CD4-positive, alpha-beta T cell (primary cell): ENCODE measurements around the gene PLA2G2D. TPM values are rescaled to one million over a fixed set of nuclear protein-coding genes. Genes with fewer than 3 reads are reported as not detected.

Experiments
- ATAC-seq: fragments of 200-7000 bp; cut with Tn5 transposase; one replicate; pipeline ENCODE4 v1.10.0; 2022; ENCODE audit warnings: mild to moderate bottlenecking; ENCODE audit not compliant: poor library complexity
- CTCF ChIA-PET: fragments of 350-600 bp; sonication (Branson Sonifier 250); formaldehyde crosslinking; loops from one replicate; lab custom pipeline; 2021; ENCODE audit warnings: antibody characterized with exemption, inconsistent platforms; lab: Charles Lee
- POLR2A ChIA-PET: fragments of 350-600 bp; sonication (Branson Sonifier 250); formaldehyde crosslinking; loops from one replicate; lab custom pipeline; 2021; ENCODE audit warnings: antibody characterized with exemption, inconsistent platforms; lab: Charles Lee
- DNase-seq, 14 experiments: peaks; one replicate each; pipeline ENCODE4 v3.0.0-alpha.2; 2013 to 2020; ENCODE audit warnings: mixed read lengths in 2 of 14
- H3K27ac ChIP-seq, 2 donors: one replicate each; pipeline versions ENCODE4 v1.5.1 to v1.7.0; 2013; ENCODE audit warnings: low read length in 2 of 2, low read depth in 1 of 2, mild to moderate bottlenecking in 1 of 2
- H3K27me3 ChIP-seq, 2 experiments: 1 replicate in 1 of 2; 2 replicates in 1 of 2; pipeline versions ENCODE4 v1.6.1 to v1.7.0; 2013; ENCODE audit warnings: low read length in 2 of 2, control low read depth in 1 of 2, mild to moderate bottlenecking in 1 of 2, moderate library complexity in 1 of 2; ENCODE audit not compliant: insufficient read depth in 2 of 2, control insufficient read depth in 1 of 2
- H3K36me3 ChIP-seq: one replicate; pipeline ENCODE4 v1.6.1; 2013; ENCODE audit warnings: low read length, control low read depth; ENCODE audit not compliant: insufficient read depth
- H3K4me1 ChIP-seq: one replicate; pipeline ENCODE4 v1.6.1; 2013; ENCODE audit warnings: low read length, control low read depth; ENCODE audit not compliant: insufficient read depth
- H3K4me3 ChIP-seq: one replicate; pipeline ENCODE4 v1.5.1; 2013; ENCODE audit warnings: mild to moderate bottlenecking, low read length, moderate library complexity
- H3K9me3 ChIP-seq, 2 experiments: 1 replicate in 1 of 2; 2 replicates in 1 of 2; pipeline versions ENCODE4 v1.6.1 to v1.7.0; 2013; ENCODE audit warnings: low read length in 2 of 2, mild to moderate bottlenecking in 2 of 2, control low read depth in 1 of 2, moderate library complexity in 1 of 2; ENCODE audit not compliant: control insufficient read depth in 1 of 2, insufficient read depth in 1 of 2
- H3K27ac Mint-ChIP-seq: one replicate; pipeline ENCODE4 v1.8.0; 2020; ENCODE audit warnings: mixed read lengths
- H3K27me3 Mint-ChIP-seq: one replicate; pipeline ENCODE4 v1.8.0; 2021; ENCODE audit warnings: mixed read lengths
- H3K36me3 Mint-ChIP-seq: one replicate; pipeline ENCODE4 v1.8.0; 2021; ENCODE audit warnings: low read depth, mixed read lengths
- H3K4me1 Mint-ChIP-seq: one replicate; pipeline ENCODE4 v1.8.0; 2021; ENCODE audit warnings: low read depth, mixed read lengths
- H3K4me3 Mint-ChIP-seq: one replicate; pipeline ENCODE4 v1.8.0; 2020; ENCODE audit warnings: mild to moderate bottlenecking, mixed read lengths
- H3K9me3 Mint-ChIP-seq: one replicate; pipeline ENCODE4 v1.8.0; 2020; ENCODE audit warnings: mixed read lengths
- CTCF ChIP-seq: fragments of 200-600 bp; IDR thresholded peaks from one replicate; pipeline ENCODE4 v1.8.0; 2022; ENCODE audit warnings: antibody characterized with exemption, mild to moderate bottlenecking
- intact Hi-C, 2 experiments: fragments of 100-400 bp; cut with DNase I in 1 of 2; cut with micrococcal nuclease in 1 of 2; formaldehyde crosslinking; loops; one replicate each; pipeline versions ENCODE4 v1.15.1 to v1.9.0; 2023 to 2025; cut with DNase I, micrococcal nuclease
- total RNA-seq, 174 experiments: library from RNA in 2 of 174; stranded (reverse) in 2 of 174; gene quantifications; one replicate each; pipeline ENCODE4 v1.2.3 and lab custom pipeline; 2021 to 2026

Gene PLA2G2D
- total RNA-seq, 2 experiments from 2014 or later, result not detected

- Mint-ChIP-seq H3K27me3 (peaks cover 12% of the 10 kb centered on the region), H3K9me3 (no peaks in the 10 kb centered on the region), H3K36me3 (no peaks in the 10 kb centered on the region), H3K4me3 (no peak overlapping the region), H3K27ac (no peak overlapping the region), H3K4me1 (no peaks in the 10 kb centered on the region)
- intact Hi-C loops, result no loop called here
- POLR2A ChIA-PET, result no interaction called here
- Histone ChIP-seq H3K27me3 (peaks cover 0 to 6% of the 10 kb centered on the region in 2 experiments), H3K36me3 (no peaks in the 10 kb centered on the region), H3K4me1 (no peaks in the 10 kb centered on the region), H3K9me3 (no peaks in the 10 kb centered on the region), H3K27ac (no peak overlapping the region), H3K4me3 (no peak overlapping the region)
- CTCF ChIA-PET, result no interaction called here
- no peak for TF ChIP-seq CTCF
- DNase-seq (no peak), ATAC-seq (no peak)
Observed at GRCh38 chr1:20141001-20141400, 21.7 kb upstream of the PLA2G2D start.

GRCh38 chr1:20139776-20140612 lies 20.7 kb upstream of the PLA2G2D start:
- Mint-ChIP-seq H3K4me3 (no peak overlapping the region), H3K27ac (no peak overlapping the region), H3K36me3 (no peaks in the 10 kb centered on the region), H3K27me3 (peaks cover 16% of the 10 kb centered on the region), H3K9me3 (no peaks in the 10 kb centered on the region), H3K4me1 (no peaks in the 10 kb centered on the region)
- no peaks in the 10 kb centered on the region for H3K36me3 ChIP-seq
- H3K4me1 ChIP-seq, result no peaks in the 10 kb centered on the region
- CTCF ChIA-PET, result no interaction called here
- POLR2A ChIA-PET, result no interaction called here
- no peak overlapping the region for H3K4me3 ChIP-seq
- H3K27me3 ChIP-seq, result peaks cover 0 to 6% of the 10 kb centered on the region in 2 experiments
- no peak overlapping the region for H3K27ac ChIP-seq
- TF ChIP-seq CTCF, result no peak
- no peak for ATAC-seq
- DNase-seq, result no peak
- intact Hi-C loops, result no loop called here
- no peaks in the 10 kb centered on the region for H3K9me3 ChIP-seq

DNA sequence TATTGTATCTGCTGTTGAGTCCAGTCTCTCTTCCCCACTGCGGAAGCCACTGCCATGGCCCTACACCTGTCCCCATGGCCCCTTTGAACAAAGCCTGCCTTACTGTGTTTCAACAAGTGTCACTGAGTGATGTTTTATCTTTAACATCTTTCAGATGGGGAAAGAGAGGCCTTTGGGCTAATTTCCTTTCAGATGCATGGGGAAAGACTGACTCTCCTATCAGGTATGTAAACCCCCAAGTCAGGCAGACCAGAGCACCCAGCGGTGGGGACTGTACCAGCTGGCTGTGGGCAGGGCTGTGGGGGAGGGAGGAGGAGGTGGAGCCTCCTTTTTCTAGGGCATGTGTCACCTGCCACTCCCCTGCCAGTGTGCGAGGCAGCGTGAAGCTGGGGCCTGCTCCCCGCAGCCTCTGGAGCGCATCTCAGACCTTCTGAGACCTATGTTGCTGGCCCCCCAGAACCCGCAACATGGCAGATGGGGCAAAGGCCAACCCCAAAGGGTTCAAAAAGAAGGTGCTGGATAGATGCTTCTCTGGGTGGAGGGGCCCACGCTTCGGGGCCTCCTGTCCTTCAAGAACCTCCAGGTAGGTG lies 19.7 kb upstream of the PLA2G2D start, which contains the start of gene PLA2G2F:
Gene PLA2G2F (plus strand): TSS at position 363 of the 590 bp plus-strand sequence. CDS start 105 bp downstream, at position 468.
- DNase-seq, result no peak
- ChIA-PET CTCF (no interaction called here), POLR2A (no interaction called here)
- H3K36me3 Mint-ChIP-seq, result no peaks in the 10 kb centered on the region
- H3K4me1 Mint-ChIP-seq, result no peaks in the 10 kb centered on the region
- no peak within 1 kb of the TSS for H3K4me3 Mint-ChIP-seq
- H3K27me3 Mint-ChIP-seq, result peaks cover 16% of the 10 kb centered on the region
- H3K9me3 Mint-ChIP-seq, result no peaks in the 10 kb centered on the region
- no peak within 1 kb of the TSS for H3K4me3 ChIP-seq
- H3K27me3 ChIP-seq, result peaks cover 0 to 11% of the 10 kb centered on the region in 2 experiments
- no peaks in the 10 kb centered on the region for H3K36me3 ChIP-seq
- TF ChIP-seq CTCF, result no peak
- H3K9me3 ChIP-seq, result no peaks in the 10 kb centered on the region
- no peak for ATAC-seq
- intact Hi-C loops, result no loop called here
- no peaks in the 10 kb centered on the region for H3K4me1 ChIP-seq
- H3K27ac ChIP-seq, result no peak within 1 kb of the TSS
- no peak within 1 kb of the TSS for H3K27ac Mint-ChIP-seq
